ENCODE data around the gene ACAD9.

DNA sequence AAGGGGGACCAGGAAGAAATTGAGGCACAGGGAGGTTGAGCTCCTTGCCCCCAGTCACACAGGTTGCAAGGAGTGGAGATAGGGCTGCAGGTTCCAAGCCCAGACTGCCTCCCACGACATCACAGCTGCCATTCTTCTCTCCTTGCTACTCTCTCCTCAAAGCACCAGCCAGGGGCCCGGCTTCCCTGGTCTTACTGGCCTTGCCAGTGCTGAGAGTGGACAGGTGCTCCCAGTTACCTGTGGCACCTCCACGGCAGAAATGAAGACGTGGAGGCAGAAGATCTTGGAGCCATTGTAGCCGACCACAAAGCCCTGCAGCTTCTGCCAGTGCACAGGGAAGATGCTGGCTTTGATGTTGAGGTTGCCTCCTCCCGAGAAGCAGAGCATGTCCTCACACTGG is 17.9 kb upstream of the ACAD9 start:
- no peak for TF ChIP-seq BHLHE40 (IDR thresholded peaks at IDR 0.05; ENCODE audit: borderline replicate concordance)
- TF ChIP-seq FOXA1 (IDR thresholded peaks at IDR 0.05), result no peak
- TF ChIP-seq ARNT (IDR thresholded peaks at IDR 0.05), result no peak
- no peak for TF ChIP-seq FOXM1 (IDR thresholded peaks at IDR 0.05; ENCODE audit: borderline replicate concordance)
- no peak for TF ChIP-seq ELF4 (IDR thresholded peaks at IDR 0.05)
- TF ChIP-seq CTBP1 (IDR thresholded peaks at IDR 0.05; ENCODE audit: borderline replicate concordance), result no peak
